Stimulated activated effector memory CD8-positive, alpha-beta T cell treated with anti-CD3 and anti-CD28 coated beads, Interleukin-12 subunit alpha, Interleukin-12 subunit beta, amount 100 ng/mL, for 72 hours (primary cell): ENCODE data around the gene RPH3AL.
"Not testable (repeated sequence)": the region's sequence is repeated elsewhere in the genome, so short reads cannot be mapped to it uniquely, and the experiment has no call there.

Experiments used
- ATAC-seq: fragments of 150-1000 bp; cut with Tn5 transposase; 2 replicates; pipeline ENCODE4 v1.10.0; 2021
- DNase-seq, 2 donors: peaks; one replicate each; pipeline ENCODE4 v3.0.0; 2021 to 2022; ENCODE audit warnings: low spot score in 2 of 2
- H3K27ac Mint-ChIP-seq: one replicate; pipeline ENCODE4 v1.8.0; 2022; ENCODE audit warnings: mild to moderate bottlenecking, mixed read lengths
- H3K36me3 Mint-ChIP-seq: one replicate; pipeline ENCODE4 v1.8.0; 2022; ENCODE audit warnings: mild to moderate bottlenecking, mixed read lengths
- H3K4me1 Mint-ChIP-seq: one replicate; pipeline ENCODE4 v1.8.0; 2022; ENCODE audit warnings: mixed read lengths
- H3K4me3 Mint-ChIP-seq: one replicate; pipeline ENCODE4 v1.8.0; 2022; ENCODE audit warnings: mild to moderate bottlenecking, mixed read lengths
- H3K9me3 Mint-ChIP-seq: one replicate; pipeline ENCODE4 v1.8.0; 2022; ENCODE audit warnings: mixed read lengths

The RPH3AL gene

GRCh38 chr17:366657-367615, 14.3 kb upstream of the RPH3AL start:
- not testable (repeated sequence) for H3K4me3 Mint-ChIP-seq, H3K36me3 Mint-ChIP-seq, DNase-seq, H3K9me3 Mint-ChIP-seq, ATAC-seq, H3K27ac Mint-ChIP-seq
- peaks cover 20% of the 10 kb centered on the region for H3K4me1 Mint-ChIP-seq

- DNase-seq = no peak
- Mint-ChIP-seq H3K4me1 (peaks cover 20% of the 10 kb centered on the region), H3K36me3 (no peaks in the 10 kb centered on the region), H3K9me3 (peaks cover 6% of the 10 kb centered on the region), H3K27ac (no peak overlapping the region), H3K4me3 (no peak overlapping the region)
- no peak for ATAC-seq
Observed at GRCh38 chr17:364766-365165, 12.2 kb upstream of the RPH3AL start.

- ATAC-seq (no peak), DNase-seq (no peak)
- H3K36me3 Mint-ChIP-seq = no peaks in the 10 kb centered on the region
- H3K4me1 Mint-ChIP-seq = peaks cover 20% of the 10 kb centered on the region
- H3K4me3 Mint-ChIP-seq = no peak overlapping the region
- peaks cover 6% of the 10 kb centered on the region for H3K9me3 Mint-ChIP-seq
- H3K27ac Mint-ChIP-seq = no peak overlapping the region
Observed at GRCh38 chr17:364308-364707, 11.7 kb upstream of the RPH3AL start.

- Mint-ChIP-seq H3K36me3 (no peaks in the 10 kb centered on the region), H3K9me3 (no peaks in the 10 kb centered on the region), H3K4me1 (peaks cover 20% of the 10 kb centered on the region), H3K27ac (no peak overlapping the region), H3K4me3 (no peak overlapping the region)
- no peak for ATAC-seq
- no peak for DNase-seq
Observed at GRCh38 chr17:362721-363120, 10.1 kb upstream of the RPH3AL start.

- Mint-ChIP-seq H3K36me3 (peaks cover 7% of the 10 kb centered on the region), H3K27ac (no peak overlapping the region), H3K4me1 (peaks cover 24% of the 10 kb centered on the region), H3K4me3 (no peak overlapping the region), H3K9me3 (no peaks in the 10 kb centered on the region)
- DNase-seq (no peak), ATAC-seq (no peak)
Observed at GRCh38 chr17:360092-360750, 7.6 kb upstream of the RPH3AL start.

- Mint-ChIP-seq H3K4me3 (no peak overlapping the region), H3K9me3 (no peaks in the 10 kb centered on the region), H3K36me3 (peaks cover 7% of the 10 kb centered on the region), H3K4me1 (peaks cover 10% of the 10 kb centered on the region), H3K27ac (no peak overlapping the region)
- ATAC-seq (no peak), DNase-seq (no peak)
Observed at GRCh38 chr17:358491-359151, 6.0 kb upstream of the RPH3AL start.

- Mint-ChIP-seq H3K36me3 (peaks cover 7% of the 10 kb centered on the region), H3K27ac (no peak overlapping the region), H3K4me1 (peaks cover 10% of the 10 kb centered on the region), H3K9me3 (no peaks in the 10 kb centered on the region), H3K4me3 (no peak overlapping the region)
- no peak for ATAC-seq
- DNase-seq = no peak
Observed at GRCh38 chr17:357644-358043, 5.0 kb upstream of the RPH3AL start.

- H3K4me1 Mint-ChIP-seq = peaks cover 10% of the 10 kb centered on the region
- peak overlapping the region; percentile 69 for H3K27ac Mint-ChIP-seq
- ATAC-seq (no peak), DNase-seq (no peak)
- peaks cover 7% of the 10 kb centered on the region for H3K36me3 Mint-ChIP-seq
- no peaks in the 10 kb centered on the region for H3K9me3 Mint-ChIP-seq
- no peak overlapping the region for H3K4me3 Mint-ChIP-seq
Observed at GRCh38 chr17:356671-357434, 4.2 kb upstream of the RPH3AL start.

- no peak overlapping the region for H3K27ac Mint-ChIP-seq
- H3K36me3 Mint-ChIP-seq = peaks cover 7% of the 10 kb centered on the region
- H3K4me1 Mint-ChIP-seq = peaks cover 19% of the 10 kb centered on the region
- ATAC-seq (no peak), DNase-seq (no peak)
- H3K9me3 Mint-ChIP-seq = no peaks in the 10 kb centered on the region
- H3K4me3 Mint-ChIP-seq = no peak overlapping the region
Observed at GRCh38 chr17:354651-355556, 2.3 kb upstream of the RPH3AL start.

GRCh38 chr17:353838-354234, 1.2 kb upstream of the RPH3AL start:
- ATAC-seq = no peak
- Mint-ChIP-seq H3K9me3 (no peaks in the 10 kb centered on the region), H3K4me3 (no peak overlapping the region), H3K27ac (peak overlapping the region; percentile 27), H3K4me1 (peaks cover 19% of the 10 kb centered on the region), H3K36me3 (peaks cover 7% of the 10 kb centered on the region)
- DNase-seq = no peak

GRCh38 chr17:353213-353837, 718 bp upstream of the RPH3AL start:
- H3K27ac Mint-ChIP-seq = peak overlapping the region; percentile 27
- H3K9me3 Mint-ChIP-seq = no peaks in the 10 kb centered on the region
- peaks cover 7% of the 10 kb centered on the region for H3K36me3 Mint-ChIP-seq
- no peak for DNase-seq
- H3K4me1 Mint-ChIP-seq = peaks cover 19% of the 10 kb centered on the region
- no peak for ATAC-seq
- no peak overlapping the region for H3K4me3 Mint-ChIP-seq

- ATAC-seq (no peak), DNase-seq (no peak)
- H3K9me3 Mint-ChIP-seq = no peaks in the 10 kb centered on the region
- H3K36me3 Mint-ChIP-seq = peaks cover 7% of the 10 kb centered on the region
- H3K4me3 Mint-ChIP-seq = no peak overlapping the region
- H3K27ac Mint-ChIP-seq = no peak overlapping the region
- peaks cover 18% of the 10 kb centered on the region for H3K4me1 Mint-ChIP-seq
Observed at GRCh38 chr17:351875-352420, 659 bp downstream of the RPH3AL start.

GRCh38 chr17:351449-351738, 1.2 kb downstream of the RPH3AL start:
- DNase-seq (no peak), ATAC-seq (no peak)
- Mint-ChIP-seq H3K27ac (no peak overlapping the region), H3K4me3 (no peak overlapping the region), H3K9me3 (no peaks in the 10 kb centered on the region), H3K36me3 (peaks cover 3% of the 10 kb centered on the region), H3K4me1 (peaks cover 12% of the 10 kb centered on the region)
